GM20000 (cell line): ENCODE results near the gene RAB30.

Source experiments
- DNase-seq: peaks from one replicate; pipeline ENCODE4 v3.0.0; 2012; ENCODE audit warnings: low spot score
- CTCF ChIP-seq: IDR thresholded peaks from 2 replicates; pipeline ENCODE4 v1.5.1; 2012; ENCODE audit warnings: mild to moderate bottlenecking, control low read depth; ENCODE audit errors: extremely low read depth, missing control alignments

RAB30 gene

GRCh38 chr11:82980292-82980691 is 91.4 kb downstream of the RAB30 start:
- no peak for DNase-seq
- no peak for TF ChIP-seq CTCF

GRCh38 chr11:82979824-82980223 is 91.9 kb downstream of the RAB30 start:
- no peak for TF ChIP-seq CTCF
- no peak for DNase-seq

GRCh38 chr11:82978422-82979099 is 93.1 kb downstream of the RAB30 start:
- no peak for DNase-seq
- no peak for TF ChIP-seq CTCF

- DNase-seq, result no peak
- no peak for TF ChIP-seq CTCF
These were observed 94.9 kb downstream of the RAB30 start for GRCh38 chr11:82976786-82977185.

GRCh38 chr11:82975882-82976281 is 95.8 kb downstream of the RAB30 start:
- DNase-seq, result no peak
- no peak for TF ChIP-seq CTCF

- no peak for DNase-seq
- no peak for TF ChIP-seq CTCF
These were observed 96.8 kb downstream of the RAB30 start for GRCh38 chr11:82974851-82975250.

- TF ChIP-seq CTCF, result no peak
These were observed 97.6 kb downstream of the RAB30 start for GRCh38 chr11:82974135-82974534.

More at GRCh38 chr11:82974135-82974534, 97.6 kb downstream of the RAB30 start:
- no peak for DNase-seq
